ENCODE data around the gene WNT7B. TPM values are rescaled to one million over a fixed set of nuclear protein-coding genes. Genes with fewer than 3 reads are reported as not detected.

WNT7B gene
- total RNA-seq, 5 donors from 2014 or later (not counting 1 experiment from before 2014, with no cell fraction given): 0.15 TPM; not detected in 4

DNA sequence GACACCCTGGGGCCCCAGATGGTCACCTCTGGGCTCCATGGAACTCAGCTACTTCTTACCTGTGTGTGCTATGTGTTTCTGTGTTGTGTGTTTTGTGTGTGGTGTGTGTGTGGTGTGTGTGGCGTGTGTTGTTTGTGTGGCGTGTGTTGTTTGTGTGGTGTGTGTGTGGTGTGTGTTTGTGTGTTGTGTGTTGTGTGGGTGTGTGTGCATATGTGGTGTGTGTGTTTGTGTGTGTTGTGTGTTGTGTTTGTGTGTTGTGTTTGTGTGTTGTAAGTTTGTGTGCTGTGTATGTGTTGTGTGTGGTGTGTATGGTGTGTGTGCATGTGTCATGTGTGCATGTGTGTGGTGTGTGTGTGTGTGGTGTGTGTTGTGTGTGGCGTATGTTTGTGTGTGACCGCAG is 3.8 kb upstream of the WNT7B start:
- WGBS (ENCODE audit: insufficient coverage): 91% methylated on average over 3 of the region's 4 CpGs
- no peak for DNase-seq
- no peak overlapping the region for H3K4me3 Mint-ChIP-seq
- Histone ChIP-seq H3K27ac (ENCODE audit: low read length) (no peak overlapping the region), H3K4me1 (ENCODE audit: control insufficient read depth in 1 of 2, extremely low read depth in 1 of 2, insufficient read depth in 2 of 2, low read length in 2 of 2) (peaks cover 2 to 25% of the 10 kb centered on the region in 2 experiments), H3K27me3 (replicated peaks in 1 of 2; ENCODE audit: control insufficient read depth in 2 of 2, extremely low read depth in 1 of 2, insufficient read depth in 2 of 2, low read length in 1 of 2) (peaks cover 2 to 53% of the 10 kb centered on the region in 2 experiments), H3K36me3 (ENCODE audit: control insufficient read depth in 2 of 2, extremely low read depth in 1 of 2, insufficient read depth in 1 of 2, low read length in 1 of 2) (no peaks in the 10 kb centered on the region), H3K9me3 (no peaks in the 10 kb centered on the region), H3K4me3 (ENCODE audit: control insufficient read depth in 1 of 2, extremely low read depth in 1 of 2, low read length in 1 of 2) (no peak overlapping the region)
- ChIA-PET POLR2A (no interaction called here), CTCF (interaction anchor here in 1 of 2 donors (0.7 kb wide), 1 partner anchor 141 kb away, joined by 5 read pairs; no protein-coding TSS in a partner anchor)
- H3K4me1 Mint-ChIP-seq: peaks cover 0 to 11% (median 9%) of the 10 kb centered on the region in 3 donors
- H3K9me3 Mint-ChIP-seq: peaks cover 0 to 6% (median 0%) of the 10 kb centered on the region in 3 donors
- H3K27ac Mint-ChIP-seq: no peak overlapping the region
- no peak for ATAC-seq (replicated peaks in 1 of 4)
- no peaks in the 10 kb centered on the region for H3K36me3 Mint-ChIP-seq
- H3K27me3 Mint-ChIP-seq: peaks cover 3 to 9% of the 10 kb centered on the region in 2 donors

DNA sequence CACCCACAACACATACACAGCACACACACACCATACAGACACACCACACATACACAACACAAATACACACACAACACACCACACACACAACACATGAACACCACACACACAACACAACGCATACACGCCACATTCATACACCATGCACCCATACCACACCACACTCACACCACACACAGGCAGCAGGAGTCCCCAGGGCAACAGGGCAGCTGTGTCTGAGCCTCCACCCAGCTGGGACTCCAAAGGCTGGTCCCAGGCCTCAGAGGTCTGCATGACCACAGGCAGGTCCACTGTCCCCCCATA is 3.3 kb upstream of the WNT7B start:
- Mint-ChIP-seq H3K27me3 (peaks cover 5 to 12% of the 10 kb centered on the region in 2 donors), H3K36me3 (no peaks in the 10 kb centered on the region), H3K4me3 (no peak overlapping the region), H3K27ac (no peak overlapping the region), H3K4me1 (peaks cover 0 to 12% (median 10%) of the 10 kb centered on the region in 3 donors), H3K9me3 (peaks cover 0 to 5% (median 0%) of the 10 kb centered on the region in 3 donors)
- peaks cover 2 to 28% of the 10 kb centered on the region in 2 experiments for H3K4me1 ChIP-seq (ENCODE audit: control insufficient read depth in 1 of 2, extremely low read depth in 1 of 2, insufficient read depth in 2 of 2, low read length in 2 of 2)
- no peaks in the 10 kb centered on the region for H3K9me3 ChIP-seq
- ChIA-PET POLR2A (no interaction called here), CTCF (no interaction called here)
- H3K4me3 ChIP-seq (ENCODE audit: control insufficient read depth in 1 of 2, extremely low read depth in 1 of 2, low read length in 1 of 2): no peak overlapping the region
- DNase-seq (no peak), ATAC-seq (replicated peaks in 1 of 4) (no peak)
- H3K27ac ChIP-seq (ENCODE audit: low read length): no peak overlapping the region
- H3K27me3 ChIP-seq (replicated peaks in 1 of 2; ENCODE audit: control insufficient read depth in 2 of 2, extremely low read depth in 1 of 2, insufficient read depth in 2 of 2, low read length in 1 of 2): peaks cover 3 to 54% of the 10 kb centered on the region in 2 experiments
- WGBS (ENCODE audit: insufficient coverage): 94% methylated on average over 2 of the region's 2 CpGs
- no peaks in the 10 kb centered on the region for H3K36me3 ChIP-seq (ENCODE audit: control insufficient read depth in 2 of 2, extremely low read depth in 1 of 2, insufficient read depth in 1 of 2, low read length in 1 of 2)

DNA sequence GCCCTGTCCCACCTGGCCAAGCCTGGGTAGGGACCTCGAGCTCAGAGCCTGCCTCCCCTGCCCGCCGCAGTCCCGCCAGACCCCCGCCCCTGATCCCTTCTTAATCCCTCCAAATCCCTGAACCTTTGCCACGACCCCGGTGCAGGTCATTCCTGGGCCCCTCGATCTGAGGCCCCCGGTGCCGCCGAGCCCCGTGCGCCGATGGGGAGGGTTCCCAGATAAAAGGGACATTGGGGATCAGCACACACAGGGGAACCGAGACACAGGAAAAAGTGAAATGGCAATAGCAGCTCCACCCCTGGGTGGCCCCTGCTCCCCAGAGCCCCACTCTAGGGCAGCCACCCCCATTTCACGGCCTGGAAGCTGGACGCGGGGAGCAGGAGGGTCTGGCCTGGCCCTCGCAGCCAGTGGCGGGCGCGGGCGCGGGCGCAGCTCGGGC is 1.3 kb upstream of the WNT7B start:
- peaks cover 21 to 29% of the 10 kb centered on the region in 2 donors for H3K27me3 Mint-ChIP-seq
- H3K4me3 Mint-ChIP-seq: peak overlapping the region in 2 of 3 donors; percentile 50 to 51
- no peak for ATAC-seq (replicated peaks in 1 of 4)
- Histone ChIP-seq H3K4me3 (ENCODE audit: control insufficient read depth in 1 of 2, extremely low read depth in 1 of 2, low read length in 1 of 2) (no peak overlapping the region), H3K36me3 (ENCODE audit: control insufficient read depth in 2 of 2, extremely low read depth in 1 of 2, insufficient read depth in 1 of 2, low read length in 1 of 2) (no peaks in the 10 kb centered on the region), H3K4me1 (ENCODE audit: control insufficient read depth in 1 of 2, extremely low read depth in 1 of 2, insufficient read depth in 2 of 2, low read length in 2 of 2) (peaks cover 2 to 28% of the 10 kb centered on the region in 2 experiments), H3K9me3 (no peaks in the 10 kb centered on the region), H3K27me3 (replicated peaks in 1 of 2; ENCODE audit: control insufficient read depth in 2 of 2, extremely low read depth in 1 of 2, insufficient read depth in 2 of 2, low read length in 1 of 2) (peaks cover 10 to 69% of the 10 kb centered on the region in 2 experiments), H3K27ac (ENCODE audit: low read length) (no peak overlapping the region)
- ChIA-PET CTCF (no interaction called here), POLR2A (no interaction called here)
- H3K36me3 Mint-ChIP-seq: no peaks in the 10 kb centered on the region
- no peak for DNase-seq
- H3K9me3 Mint-ChIP-seq: no peaks in the 10 kb centered on the region
- WGBS (ENCODE audit: insufficient coverage): 6% methylated on average over 16 of the region's 26 CpGs
- H3K27ac Mint-ChIP-seq: no peak overlapping the region
- peaks cover 0 to 23% (median 16%) of the 10 kb centered on the region in 3 donors for H3K4me1 Mint-ChIP-seq

- Mint-ChIP-seq H3K27me3 (peaks cover 26 to 35% of the 10 kb centered on the region in 2 donors), H3K4me1 (peaks cover 0 to 26% (median 16%) of the 10 kb centered on the region in 3 donors), H3K9me3 (no peaks in the 10 kb centered on the region), H3K27ac (no peak overlapping the region), H3K36me3 (no peaks in the 10 kb centered on the region), H3K4me3 (peak overlapping the region in 2 of 3 donors; percentile 50 to 51)
- no peak overlapping the region for H3K4me3 ChIP-seq (ENCODE audit: control insufficient read depth in 1 of 2, extremely low read depth in 1 of 2, low read length in 1 of 2)
- ChIA-PET POLR2A (no interaction called here), CTCF (no interaction called here)
- DNase-seq: peak in 3 of 35 experiments; percentile 6 to 13 (median 12)
- H3K9me3 ChIP-seq: no peaks in the 10 kb centered on the region
- peaks cover 11 to 75% of the 10 kb centered on the region in 2 experiments for H3K27me3 ChIP-seq (replicated peaks in 1 of 2; ENCODE audit: control insufficient read depth in 2 of 2, extremely low read depth in 1 of 2, insufficient read depth in 2 of 2, low read length in 1 of 2)
- peaks cover 2 to 28% of the 10 kb centered on the region in 2 experiments for H3K4me1 ChIP-seq (ENCODE audit: control insufficient read depth in 1 of 2, extremely low read depth in 1 of 2, insufficient read depth in 2 of 2, low read length in 2 of 2)
- H3K36me3 ChIP-seq (ENCODE audit: control insufficient read depth in 2 of 2, extremely low read depth in 1 of 2, insufficient read depth in 1 of 2, low read length in 1 of 2): no peaks in the 10 kb centered on the region
- 6% methylated on average over 24 of the region's 29 CpGs for WGBS (ENCODE audit: insufficient coverage)
- ATAC-seq (replicated peaks in 1 of 4): no peak
- H3K27ac ChIP-seq (ENCODE audit: low read length): no peak overlapping the region
These were observed 751 bp upstream of the WNT7B start for GRCh38 chr22:45977551-45978274.

- POLR2A ChIA-PET: no interaction called here
- H3K27me3 Mint-ChIP-seq: peaks cover 26 to 39% of the 10 kb centered on the region in 2 donors
- no peaks in the 10 kb centered on the region for H3K36me3 Mint-ChIP-seq
- peak overlapping the region in 1 of 3 donors; percentile 57 for H3K4me3 Mint-ChIP-seq
- 1% methylated on average over 88 of the region's 94 CpGs for WGBS (ENCODE audit: insufficient coverage)
- Histone ChIP-seq H3K9me3 (no peaks in the 10 kb centered on the region), H3K27ac (ENCODE audit: low read length) (no peak overlapping the region), H3K4me3 (ENCODE audit: control insufficient read depth in 1 of 2, extremely low read depth in 1 of 2, low read length in 1 of 2) (no peak overlapping the region), H3K4me1 (ENCODE audit: control insufficient read depth in 1 of 2, extremely low read depth in 1 of 2, insufficient read depth in 2 of 2, low read length in 2 of 2) (peaks cover 2 to 29% of the 10 kb centered on the region in 2 experiments), H3K27me3 (replicated peaks in 1 of 2; ENCODE audit: control insufficient read depth in 2 of 2, extremely low read depth in 1 of 2, insufficient read depth in 2 of 2, low read length in 1 of 2) (peaks cover 16 to 76% of the 10 kb centered on the region in 2 experiments), H3K36me3 (ENCODE audit: control insufficient read depth in 2 of 2, extremely low read depth in 1 of 2, insufficient read depth in 1 of 2, low read length in 1 of 2) (no peaks in the 10 kb centered on the region)
- no peaks in the 10 kb centered on the region for H3K9me3 Mint-ChIP-seq
- no peak overlapping the region for H3K27ac Mint-ChIP-seq
- CTCF ChIA-PET: interaction anchor here in 1 of 2 donors (0.5 to 0.6 kb wide), 2 partner anchors 327 to 696 kb away, joined by 3 to 8 read pairs; no protein-coding TSS in a partner anchor
- H3K4me1 Mint-ChIP-seq: peaks cover 0 to 26% (median 16%) of the 10 kb centered on the region in 3 donors
- ATAC-seq (replicated peaks in 1 of 4) (no peak), DNase-seq (no peak)
These were observed 534 bp downstream of the WNT7B start for GRCh38 chr22:45976254-45977002.
